CD4-positive, CD25-positive, alpha-beta regulatory T cell (primary cell): ENCODE measurements around the gene JAKMIP3. TPM values are rescaled to one million over a fixed set of nuclear protein-coding genes. Genes with fewer than 3 reads are reported as not detected.

ENCODE experiments used
- ATAC-seq, 2 donors: fragments of 150-1000 bp; cut with Tn5 transposase; one replicate each; pipeline ENCODE4 v1.10.0; 2021; ENCODE audit warnings: low read depth in 2 of 2, moderate number of reproducible peaks in 2 of 2, moderate library complexity in 1 of 2
- DNase-seq, 3 donors: peaks; one replicate each; pipeline versions ENCODE4 v3.0.0 to v3.0.0-alpha.2; 2012 to 2022; ENCODE audit warnings: mixed read lengths in 1 of 3
- H3K27ac ChIP-seq: one replicate; pipeline ENCODE4 v1.7.0; 2013; ENCODE audit warnings: mild to moderate bottlenecking, low read length; ENCODE audit not compliant: insufficient read depth, poor library complexity, severe bottlenecking
- H3K27me3 ChIP-seq: one replicate; pipeline ENCODE4 v1.7.0; 2013; ENCODE audit warnings: low read length; ENCODE audit not compliant: control insufficient read depth, insufficient read depth
- H3K36me3 ChIP-seq: one replicate; pipeline ENCODE4 v1.7.0; 2013; ENCODE audit warnings: mild to moderate bottlenecking, low read length, moderate library complexity; ENCODE audit not compliant: control insufficient read depth, insufficient read depth
- H3K4me1 ChIP-seq: 2 replicates; pipeline ENCODE4 v1.7.0; 2013; ENCODE audit warnings: mild to moderate bottlenecking, low read length; ENCODE audit not compliant: insufficient read depth, control insufficient read depth, poor library complexity, severe bottlenecking
- H3K4me3 ChIP-seq: one replicate; pipeline ENCODE4 v1.7.0; 2013; ENCODE audit warnings: low read depth, mild to moderate bottlenecking, low read length, moderate library complexity
- H3K9me3 ChIP-seq, 2 experiments: 1 replicate in 1 of 2; 2 replicates in 1 of 2; pipeline ENCODE4 v1.7.0; 2013; ENCODE audit warnings: low read length in 2 of 2, mild to moderate bottlenecking in 1 of 2, moderate library complexity in 1 of 2; ENCODE audit not compliant: control insufficient read depth in 2 of 2
- H3K27ac Mint-ChIP-seq, 3 donors: one replicate each; pipeline ENCODE4 v1.8.0; 2020 to 2022; ENCODE audit warnings: mild to moderate bottlenecking in 3 of 3, mixed read lengths in 3 of 3, moderate library complexity in 2 of 3
- H3K27me3 Mint-ChIP-seq: one replicate; pipeline ENCODE4 v1.8.0; 2022; ENCODE audit warnings: mild to moderate bottlenecking, mixed read lengths
- H3K36me3 Mint-ChIP-seq: one replicate; pipeline ENCODE4 v1.8.0; 2020; ENCODE audit warnings: mixed read lengths
- H3K4me1 Mint-ChIP-seq, 4 donors: one replicate each; pipeline ENCODE4 v1.8.0; 2020 to 2022; ENCODE audit warnings: mixed read lengths in 4 of 4, mild to moderate bottlenecking in 1 of 4
- H3K4me3 Mint-ChIP-seq, 4 donors: one replicate each; pipeline ENCODE4 v1.8.0; 2020 to 2022; ENCODE audit warnings: mild to moderate bottlenecking in 4 of 4, mixed read lengths in 4 of 4, moderate library complexity in 3 of 4
- H3K9me3 Mint-ChIP-seq, 7 donors: one replicate each; pipeline ENCODE4 v1.8.0; 2020 to 2022; ENCODE audit warnings: mixed read lengths in 7 of 7, mild to moderate bottlenecking in 3 of 7, moderate library complexity in 2 of 7
- polyA plus RNA-seq, 4 donors: library from polyadenylated mRNA; unstranded; fragments of 300-500 nt; fragmentation: Illumina TruSeq; gene quantifications; one replicate each; pipeline ENCODE4 v1.2.3, GENCODE V29; 2021
- total RNA-seq: library from RNA; stranded (reverse); gene quantifications from one replicate; pipeline ENCODE4 v1.2.3, GENCODE V29; 2022

Gene JAKMIP3
- total and polyA plus RNA-seq, 5 donors from 2014 or later, result 0.42 TPM; not detected in 4

- H3K27me3 Mint-ChIP-seq, result peaks cover 50% of the 10 kb centered on the region
- H3K36me3 Mint-ChIP-seq, result no peaks in the 10 kb centered on the region
- no peak overlapping the region for H3K27ac Mint-ChIP-seq
- no peak overlapping the region for H3K27ac ChIP-seq
- ATAC-seq (no peak), DNase-seq (no peak)
- H3K27me3 ChIP-seq, result peaks cover 6% of the 10 kb centered on the region
- no peak overlapping the region for H3K4me3 ChIP-seq
- no peaks in the 10 kb centered on the region for H3K36me3 ChIP-seq
- peaks cover 0 to 2% (median 0%) of the 10 kb centered on the region in 7 donors for H3K9me3 Mint-ChIP-seq
- H3K4me1 Mint-ChIP-seq, result peaks cover 0 to 6% (median 0%) of the 10 kb centered on the region in 4 donors
- no peaks in the 10 kb centered on the region for H3K4me1 ChIP-seq
- H3K9me3 ChIP-seq, result no peaks in the 10 kb centered on the region
- H3K4me3 Mint-ChIP-seq, result peak overlapping the region in 2 of 4 donors; percentile 46 to 61
Measured at GRCh38 chr10:132036887-132037675, 28.7 kb upstream of the JAKMIP3 start.

DNA sequence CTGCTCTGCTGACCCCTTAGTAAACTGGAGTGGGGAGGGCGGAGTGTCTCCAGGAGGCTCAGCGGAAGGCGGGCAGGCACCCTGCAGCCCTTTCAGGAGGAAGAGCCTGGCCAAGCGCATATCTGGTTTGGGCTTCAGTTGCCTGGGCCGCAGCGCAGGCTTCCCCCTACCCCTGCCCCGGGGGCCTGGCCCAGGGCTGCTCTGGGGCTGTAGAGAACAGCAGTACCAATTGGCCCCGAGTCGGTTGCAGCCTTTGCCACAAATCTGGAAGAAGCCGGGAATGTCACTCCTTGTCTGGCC lies 28.1 kb upstream of the JAKMIP3 start:
- Histone ChIP-seq H3K27me3 (peaks cover 6% of the 10 kb centered on the region), H3K27ac (no peak overlapping the region), H3K9me3 (no peaks in the 10 kb centered on the region), H3K4me3 (no peak overlapping the region), H3K36me3 (no peaks in the 10 kb centered on the region), H3K4me1 (no peaks in the 10 kb centered on the region)
- no peak overlapping the region for H3K27ac Mint-ChIP-seq
- no peaks in the 10 kb centered on the region for H3K36me3 Mint-ChIP-seq
- H3K9me3 Mint-ChIP-seq, result peaks cover 0 to 2% (median 0%) of the 10 kb centered on the region in 7 donors
- peaks cover 0 to 6% (median 0%) of the 10 kb centered on the region in 4 donors for H3K4me1 Mint-ChIP-seq
- ATAC-seq (no peak), DNase-seq (no peak)
- H3K4me3 Mint-ChIP-seq, result peak overlapping the region in 1 of 4 donors; percentile 61
- peaks cover 55% of the 10 kb centered on the region for H3K27me3 Mint-ChIP-seq

- DNase-seq (no peak), ATAC-seq (no peak)
- Mint-ChIP-seq H3K27ac (no peak overlapping the region), H3K36me3 (no peaks in the 10 kb centered on the region), H3K4me3 (no peak overlapping the region), H3K27me3 (peaks cover 55% of the 10 kb centered on the region), H3K9me3 (peaks cover 0 to 3% (median 0%) of the 10 kb centered on the region in 7 donors), H3K4me1 (peaks cover 0 to 6% (median 0%) of the 10 kb centered on the region in 4 donors)
- no peak overlapping the region for H3K27ac ChIP-seq
- H3K4me1 ChIP-seq, result no peaks in the 10 kb centered on the region
- H3K27me3 ChIP-seq, result peaks cover 6% of the 10 kb centered on the region
- H3K36me3 ChIP-seq, result no peaks in the 10 kb centered on the region
- no peak overlapping the region for H3K4me3 ChIP-seq
- no peaks in the 10 kb centered on the region for H3K9me3 ChIP-seq
Measured at GRCh38 chr10:132039371-132039770, 26.4 kb upstream of the JAKMIP3 start.

- H3K36me3 Mint-ChIP-seq, result no peaks in the 10 kb centered on the region
- Histone ChIP-seq H3K4me3 (no peak overlapping the region), H3K4me1 (no peaks in the 10 kb centered on the region), H3K9me3 (no peaks in the 10 kb centered on the region), H3K27me3 (no peaks in the 10 kb centered on the region), H3K27ac (no peak overlapping the region), H3K36me3 (no peaks in the 10 kb centered on the region)
- peaks cover 51% of the 10 kb centered on the region for H3K27me3 Mint-ChIP-seq
- H3K4me3 Mint-ChIP-seq, result no peak overlapping the region
- no peak for DNase-seq
- no peak overlapping the region for H3K27ac Mint-ChIP-seq
- peaks cover 0 to 6% (median 0%) of the 10 kb centered on the region in 4 donors for H3K4me1 Mint-ChIP-seq
- ATAC-seq, result no peak
- H3K9me3 Mint-ChIP-seq, result peaks cover 0 to 4% (median 0%) of the 10 kb centered on the region in 7 donors
Measured at GRCh38 chr10:132040046-132040445, 25.7 kb upstream of the JAKMIP3 start.

- Histone ChIP-seq H3K27ac (no peak overlapping the region), H3K36me3 (no peaks in the 10 kb centered on the region), H3K9me3 (no peaks in the 10 kb centered on the region), H3K27me3 (no peaks in the 10 kb centered on the region), H3K4me1 (no peaks in the 10 kb centered on the region), H3K4me3 (no peak overlapping the region)
- Mint-ChIP-seq H3K27ac (no peak overlapping the region), H3K36me3 (no peaks in the 10 kb centered on the region), H3K9me3 (peaks cover 0 to 4% (median 0%) of the 10 kb centered on the region in 7 donors), H3K27me3 (peaks cover 54% of the 10 kb centered on the region), H3K4me1 (peaks cover 0 to 4% (median 0%) of the 10 kb centered on the region in 4 donors), H3K4me3 (no peak overlapping the region)
- DNase-seq (no peak), ATAC-seq (no peak)
Measured at GRCh38 chr10:132041340-132041739, 24.4 kb upstream of the JAKMIP3 start.

DNA sequence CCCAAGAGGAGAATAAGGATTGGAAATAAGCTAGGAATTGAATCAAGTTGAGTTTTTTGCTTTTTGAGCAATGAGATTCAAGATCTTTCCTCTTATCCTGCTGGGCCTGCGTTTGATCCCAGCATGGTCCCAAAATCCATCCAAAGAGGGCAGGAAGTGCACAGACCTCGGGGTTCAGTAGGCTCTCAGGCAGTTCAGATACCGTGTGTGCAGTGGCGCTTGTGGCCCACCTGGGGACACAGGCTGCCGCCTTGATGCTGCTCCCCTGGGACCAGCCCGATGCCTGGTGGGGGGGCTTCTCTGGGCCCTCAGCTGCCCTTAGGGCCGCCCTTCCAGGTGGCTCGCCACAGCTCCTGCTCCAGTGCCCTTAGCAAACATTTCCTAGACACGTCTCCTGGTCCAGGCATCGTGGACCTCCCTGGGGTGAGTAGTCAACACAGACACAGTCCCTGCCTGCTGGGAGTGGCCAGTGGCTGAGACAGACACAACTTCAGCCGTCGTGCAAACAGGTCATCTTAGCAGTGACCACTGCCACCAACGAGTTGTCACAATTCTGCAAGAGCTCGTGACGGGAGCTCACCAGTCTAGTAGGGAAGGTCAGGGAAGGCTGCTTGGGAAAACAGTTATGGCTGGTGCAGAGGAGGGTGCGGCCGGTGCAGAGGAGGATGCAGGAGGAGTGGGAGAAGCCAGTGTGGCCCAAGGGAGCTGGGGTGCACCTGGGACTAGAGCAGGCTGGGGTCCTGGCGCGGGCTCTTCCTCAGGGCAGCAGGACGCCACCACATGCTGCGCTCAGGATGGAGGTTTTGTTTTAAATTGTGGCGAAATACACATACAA lies 21.7 kb upstream of the JAKMIP3 start:
- H3K9me3 ChIP-seq, result no peaks in the 10 kb centered on the region
- DNase-seq (no peak), ATAC-seq (no peak)
- H3K4me3 ChIP-seq, result no peak overlapping the region
- H3K27me3 Mint-ChIP-seq, result peaks cover 44% of the 10 kb centered on the region
- H3K27me3 ChIP-seq, result no peaks in the 10 kb centered on the region
- H3K4me3 Mint-ChIP-seq, result no peak overlapping the region
- no peaks in the 10 kb centered on the region for H3K36me3 ChIP-seq
- no peak overlapping the region for H3K27ac Mint-ChIP-seq
- H3K36me3 Mint-ChIP-seq, result no peaks in the 10 kb centered on the region
- H3K4me1 ChIP-seq, result no peaks in the 10 kb centered on the region
- H3K9me3 Mint-ChIP-seq, result peaks cover 0 to 4% (median 0%) of the 10 kb centered on the region in 7 donors
- no peaks in the 10 kb centered on the region for H3K4me1 Mint-ChIP-seq
- no peak overlapping the region for H3K27ac ChIP-seq

DNA sequence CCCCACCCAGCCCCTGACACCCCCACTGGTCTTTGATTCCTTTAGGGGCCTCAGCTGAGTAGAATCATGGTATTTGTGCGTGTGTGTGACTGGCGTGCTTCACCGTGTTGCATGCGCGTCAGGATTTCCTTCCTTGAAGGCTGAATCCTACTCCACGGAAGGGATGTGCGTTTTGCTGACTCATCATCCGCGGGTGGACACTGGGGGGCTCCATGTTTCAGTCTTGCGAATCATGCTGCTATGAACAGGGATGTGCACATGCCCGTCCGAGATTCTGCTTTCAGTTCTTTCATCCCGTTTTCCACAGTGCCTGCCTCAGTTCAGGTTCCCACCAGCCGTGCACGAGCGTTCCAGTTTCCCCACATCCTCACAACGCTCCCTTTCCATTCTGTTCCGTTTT lies 20.9 kb upstream of the JAKMIP3 start:
- no peak for ATAC-seq
- no peaks in the 10 kb centered on the region for H3K36me3 Mint-ChIP-seq

More for the DNA sequence above, 20.9 kb upstream of the JAKMIP3 start:
- Mint-ChIP-seq H3K27ac (no peak overlapping the region), H3K27me3 (peaks cover 44% of the 10 kb centered on the region), H3K4me1 (no peaks in the 10 kb centered on the region), H3K9me3 (peaks cover 0 to 4% (median 0%) of the 10 kb centered on the region in 7 donors), H3K4me3 (no peak overlapping the region)
- Histone ChIP-seq H3K27me3 (no peaks in the 10 kb centered on the region), H3K9me3 (no peaks in the 10 kb centered on the region), H3K4me3 (no peak overlapping the region), H3K36me3 (no peaks in the 10 kb centered on the region), H3K27ac (no peak overlapping the region), H3K4me1 (no peaks in the 10 kb centered on the region)
- DNase-seq, result no peak
